Ascending aorta (tissue), 2 donors: Measurements from ENCODE around the gene RBM17. TPM values are rescaled to one million over a fixed set of nuclear protein-coding genes. Genes with fewer than 3 reads are reported as not detected.

Source experiments
- DNase-seq, 2 donors: peaks; one replicate each; pipeline ENCODE4 v3.0.0-alpha.2; 2019; ENCODE audit warnings: low spot score in 2 of 2
- H3K27ac ChIP-seq, 2 donors: fragments of 200-600 bp; sonication (generic); one replicate each; pipeline ENCODE4 v1.5.1; 2016 to 2017; ENCODE audit warnings: mild to moderate bottlenecking in 1 of 2
- H3K27me3 ChIP-seq: fragments of 200-600 bp; sonication (generic); one replicate; pipeline ENCODE4 v1.5.1; 2017
- H3K36me3 ChIP-seq, 2 donors: fragments of 200-600 bp; sonication (generic); one replicate each; pipeline ENCODE4 v1.5.1; 2016
- H3K4me1 ChIP-seq, 2 donors: fragments of 200-600 bp; sonication (generic); one replicate each; pipeline ENCODE4 v1.5.1; 2016 to 2017; ENCODE audit warnings: mild to moderate bottlenecking in 1 of 2
- H3K4me3 ChIP-seq, 2 donors: fragments of 200-600 bp; sonication (generic); one replicate each; pipeline ENCODE4 v1.5.1; 2016 to 2017; ENCODE audit warnings: mild to moderate bottlenecking in 1 of 2
- H3K9me3 ChIP-seq, 2 donors: fragments of 200-600 bp; sonication (generic); one replicate each; pipeline ENCODE4 v1.5.1; 2016
- intact Hi-C: fragments of 100-400 bp; cut with DNase I; formaldehyde crosslinking; loops from one replicate; pipeline ENCODE4 v1.15.1; 2023
- total RNA-seq: library from RNA; depleted of rRNA; stranded (reverse); fragments of >200 nt; gene quantifications from one replicate; pipeline ENCODE4 v1.1.0, GENCODE V29; 2016
- TF ChIP-seq, protein P1 (sequence below), 3 experiments: fragments of 200-600 bp in 2 of 3; fragments of 450-650 bp in 1 of 3; sonication (generic) in 2 of 3; IDR thresholded peaks; one replicate each; pipeline ENCODE4 v1.5.1; 2016 to 2019; ENCODE audit warnings: antibody characterized with exemption in 3 of 3, mild to moderate bottlenecking in 1 of 3, moderate library complexity in 1 of 3

Gene RBM17
- total RNA-seq, 1 donor from 2014 or later: 22.7 TPM

DNA sequence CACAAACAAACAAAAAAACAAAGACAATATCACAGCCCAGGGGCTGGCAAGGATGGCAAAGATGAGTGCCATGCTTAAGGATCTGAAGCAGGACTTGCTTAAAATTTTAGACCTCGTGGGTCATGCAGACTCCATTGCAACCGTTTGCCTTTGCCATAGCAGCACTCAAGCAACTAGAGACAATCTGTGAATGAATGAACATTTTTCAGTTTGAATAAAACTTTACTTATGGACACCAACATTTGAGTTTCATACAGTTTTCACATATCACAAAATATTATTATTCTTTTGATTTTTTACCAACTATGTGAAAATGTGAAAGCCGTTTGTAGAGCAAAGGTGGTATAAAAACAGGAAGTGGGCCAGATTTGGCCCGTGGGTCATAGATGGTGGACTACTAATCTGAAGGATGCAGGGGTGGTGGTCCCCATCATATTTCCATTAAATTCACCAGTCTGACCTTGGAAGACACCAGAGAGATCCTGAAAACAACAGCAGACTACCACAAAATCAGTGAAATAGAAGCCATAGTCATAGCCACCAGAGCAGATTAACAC lies 8.3 kb upstream of the RBM17 start:
- no peak overlapping the region for H3K4me3 ChIP-seq
- TF ChIP-seq, protein P1, sequence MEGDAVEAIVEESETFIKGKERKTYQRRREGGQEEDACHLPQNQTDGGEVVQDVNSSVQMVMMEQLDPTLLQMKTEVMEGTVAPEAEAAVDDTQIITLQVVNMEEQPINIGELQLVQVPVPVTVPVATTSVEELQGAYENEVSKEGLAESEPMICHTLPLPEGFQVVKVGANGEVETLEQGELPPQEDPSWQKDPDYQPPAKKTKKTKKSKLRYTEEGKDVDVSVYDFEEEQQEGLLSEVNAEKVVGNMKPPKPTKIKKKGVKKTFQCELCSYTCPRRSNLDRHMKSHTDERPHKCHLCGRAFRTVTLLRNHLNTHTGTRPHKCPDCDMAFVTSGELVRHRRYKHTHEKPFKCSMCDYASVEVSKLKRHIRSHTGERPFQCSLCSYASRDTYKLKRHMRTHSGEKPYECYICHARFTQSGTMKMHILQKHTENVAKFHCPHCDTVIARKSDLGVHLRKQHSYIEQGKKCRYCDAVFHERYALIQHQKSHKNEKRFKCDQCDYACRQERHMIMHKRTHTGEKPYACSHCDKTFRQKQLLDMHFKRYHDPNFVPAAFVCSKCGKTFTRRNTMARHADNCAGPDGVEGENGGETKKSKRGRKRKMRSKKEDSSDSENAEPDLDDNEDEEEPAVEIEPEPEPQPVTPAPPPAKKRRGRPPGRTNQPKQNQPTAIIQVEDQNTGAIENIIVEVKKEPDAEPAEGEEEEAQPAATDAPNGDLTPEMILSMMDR (IDR thresholded peaks at IDR 0.05): no peak
- no peak overlapping the region for H3K27ac ChIP-seq
- H3K9me3 ChIP-seq: no peaks in the 10 kb centered on the region
- H3K36me3 ChIP-seq: no peaks in the 10 kb centered on the region
- no peaks in the 10 kb centered on the region for H3K4me1 ChIP-seq
- H3K27me3 ChIP-seq: no peaks in the 10 kb centered on the region
- no peak for DNase-seq
- intact Hi-C loops: no loop called here

DNA sequence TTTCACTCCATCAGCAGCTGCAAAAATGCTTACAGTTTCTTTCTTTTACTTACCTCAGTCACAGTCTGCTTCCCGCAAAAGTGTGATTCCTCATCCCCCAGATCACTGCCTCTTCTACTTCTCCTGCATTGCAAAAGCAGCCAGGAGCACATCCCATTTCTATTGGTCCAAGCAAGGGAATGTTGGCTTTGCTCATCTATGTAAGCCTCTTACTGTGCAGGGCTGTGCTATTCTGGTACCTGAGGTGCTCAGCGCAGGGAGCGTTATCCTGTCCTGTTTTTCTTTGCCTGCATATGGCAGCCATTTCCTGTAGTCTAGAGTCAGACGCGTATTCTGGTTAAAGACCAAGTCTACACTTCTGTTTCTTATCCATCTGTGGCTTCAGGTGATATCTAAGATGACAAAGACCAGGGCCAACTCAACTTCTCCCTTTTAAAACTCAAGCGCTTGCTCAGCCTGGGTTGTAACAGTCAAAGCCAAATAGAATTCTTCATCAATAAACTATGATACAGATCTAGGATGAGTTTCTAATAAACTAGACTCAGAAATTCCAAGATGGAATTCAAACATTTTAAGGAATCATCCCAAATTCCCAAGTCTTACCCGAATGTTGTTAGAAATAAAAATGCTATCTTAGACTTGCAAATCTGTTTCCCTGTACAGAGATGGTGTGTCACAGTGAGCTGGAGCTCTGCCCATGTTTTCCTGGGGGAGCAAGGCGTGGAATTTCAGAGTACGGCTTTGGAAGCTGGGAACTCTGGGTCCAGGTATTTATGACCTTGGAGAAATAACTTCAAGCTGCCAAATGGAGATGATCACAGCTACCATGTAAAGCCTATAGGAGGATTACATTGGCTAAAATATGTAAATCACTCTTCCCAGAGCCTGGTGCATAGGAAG lies 6.1 kb upstream of the RBM17 start:
- Histone ChIP-seq H3K4me1 (peaks cover 0 to 4% of the 10 kb centered on the region in 2 donors), H3K36me3 (no peaks in the 10 kb centered on the region), H3K27ac (no peak overlapping the region), H3K4me3 (no peak overlapping the region), H3K9me3 (no peaks in the 10 kb centered on the region), H3K27me3 (no peaks in the 10 kb centered on the region)
- DNase-seq: no peak
- TF ChIP-seq, protein P1 (IDR thresholded peaks at IDR 0.05): no peak
- intact Hi-C loops: no loop called here

DNA sequence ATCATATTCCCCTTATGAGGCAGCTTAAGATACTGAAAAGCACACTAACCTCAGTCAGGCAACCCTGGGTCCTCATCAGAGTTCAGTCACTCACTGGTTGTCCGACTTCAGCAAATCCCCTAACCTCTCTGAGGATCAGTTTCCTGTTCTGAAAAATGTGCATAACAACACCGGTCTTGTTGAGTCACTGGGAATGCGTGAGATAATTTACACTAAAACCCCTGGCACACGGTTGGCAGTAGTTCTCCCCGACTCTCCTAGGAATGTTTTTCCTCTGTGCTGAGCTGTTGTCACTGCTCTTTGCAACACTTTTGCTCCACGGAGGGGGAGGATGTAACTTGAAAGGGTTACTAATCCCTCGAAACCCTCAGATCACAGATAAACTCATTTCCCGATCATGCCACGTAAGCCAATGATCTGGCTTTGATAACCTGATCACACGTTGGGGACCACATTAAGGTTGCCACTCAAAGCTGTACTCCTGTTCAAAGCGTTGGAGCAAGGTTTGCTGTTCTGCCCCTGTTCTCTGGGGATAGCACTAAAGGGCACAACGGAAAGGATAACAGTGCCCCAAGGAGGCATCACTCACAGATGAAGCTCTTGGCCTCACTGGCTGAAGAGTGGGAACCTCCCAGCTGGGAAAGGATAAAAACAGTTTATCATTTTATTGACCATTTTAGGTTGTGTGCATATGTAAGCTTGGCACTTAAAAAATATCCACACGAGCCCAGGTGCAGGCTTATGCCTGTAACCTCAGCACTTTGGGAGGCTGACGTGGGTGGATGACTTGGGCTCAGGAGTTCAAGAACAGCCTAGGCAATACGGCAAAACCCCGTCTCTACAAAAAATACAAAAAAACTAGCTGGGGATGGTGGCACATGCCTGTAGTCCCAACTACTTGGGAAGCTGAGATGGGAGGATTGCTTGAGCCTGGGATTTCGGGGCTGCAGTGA lies 5.0 kb upstream of the RBM17 start:
- no peak overlapping the region for H3K4me3 ChIP-seq
- no peak for DNase-seq
- TF ChIP-seq, protein P1 (IDR thresholded peaks at IDR 0.05): no peak
- no peaks in the 10 kb centered on the region for H3K9me3 ChIP-seq
- H3K27me3 ChIP-seq: no peaks in the 10 kb centered on the region
- H3K27ac ChIP-seq: no peak overlapping the region
- peaks cover 0 to 4% of the 10 kb centered on the region in 2 donors for H3K4me1 ChIP-seq
- H3K36me3 ChIP-seq: no peaks in the 10 kb centered on the region
- intact Hi-C loops: no loop called here

DNA sequence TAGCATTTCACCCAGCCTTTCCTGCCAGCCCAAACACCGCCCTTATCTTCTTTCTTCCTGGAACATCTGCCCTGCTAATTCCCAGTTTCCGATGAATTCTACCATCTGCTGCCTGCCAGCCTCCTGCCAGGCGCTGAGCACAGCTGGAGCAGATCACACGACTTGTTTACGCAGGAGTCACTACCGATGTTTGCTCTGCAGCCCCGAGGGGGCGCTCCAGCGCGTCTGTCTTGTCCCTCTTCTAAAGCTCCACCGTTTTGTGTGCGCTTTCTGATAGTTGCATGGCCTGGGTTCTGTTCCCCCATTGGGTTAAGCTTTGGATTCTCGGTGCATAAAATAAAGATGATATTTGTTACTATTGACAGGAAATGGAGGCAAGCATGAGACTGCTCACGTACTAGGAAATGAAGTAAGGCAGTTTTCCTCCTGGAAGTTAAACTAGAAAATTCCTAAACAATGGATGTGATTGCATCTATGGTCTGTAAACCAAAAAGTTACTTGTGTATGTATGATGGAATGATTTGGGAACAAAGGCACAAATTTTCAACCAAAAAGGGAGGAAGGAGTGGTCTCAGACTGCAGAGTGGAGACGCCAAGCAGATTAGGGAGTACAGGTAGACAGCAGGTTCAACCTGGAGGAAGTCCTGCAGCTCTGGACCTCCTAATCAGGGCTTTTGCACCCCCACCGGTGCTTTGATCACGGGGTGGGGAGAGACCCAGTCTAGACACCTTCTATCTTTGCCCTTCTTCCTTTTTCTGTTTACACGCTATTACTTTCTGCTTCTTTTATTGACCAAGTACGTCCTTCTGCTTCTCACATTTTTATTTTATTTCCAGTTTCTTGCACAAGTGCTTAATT lies 2.2 kb upstream of the RBM17 start:
- TF ChIP-seq, protein P1 (IDR thresholded peaks at IDR 0.05): peak; percentile 51 to 80 (median 75)
- Histone ChIP-seq H3K9me3 (no peaks in the 10 kb centered on the region), H3K4me1 (peaks cover 4 to 25% of the 10 kb centered on the region in 2 donors), H3K27ac (no peak overlapping the region), H3K27me3 (no peaks in the 10 kb centered on the region), H3K4me3 (peak overlapping the region in 1 of 2 donors; percentile 34), H3K36me3 (no peaks in the 10 kb centered on the region)
- intact Hi-C loops: no loop called here
- peak; percentile 60 to 92 for DNase-seq
